Measurements from ENCODE around the gene CHD1L.

Gene CHD1L

GRCh38 chr1:147273409-147274336 is 31.2 kb downstream of the CHD1L start:
- TF ChIP-seq MYC (IDR thresholded peaks at IDR 0.05; ENCODE audit: low read depth, low read length): no peak
- peak; percentile 40 for TF ChIP-seq CTCF (IDR thresholded peaks at IDR 0.05; ENCODE audit: low read depth, low read length)
- no peak for TF ChIP-seq POLR2A (IDR thresholded peaks at IDR 0.05; ENCODE audit: extremely low read depth, insufficient read length)
- H3K4me3 ChIP-seq (ENCODE audit: low read depth, low read length): no peak overlapping the region
- peak; percentile 64 for DNase-seq (ENCODE audit: low read depth)

- H3K4me3 ChIP-seq (ENCODE audit: low read depth, low read length): no peak overlapping the region
- DNase-seq (ENCODE audit: low read depth): no peak
- TF ChIP-seq MYC (IDR thresholded peaks at IDR 0.05; ENCODE audit: low read depth, low read length) (no peak), CTCF (IDR thresholded peaks at IDR 0.05; ENCODE audit: low read depth, low read length) (no peak), POLR2A (IDR thresholded peaks at IDR 0.05; ENCODE audit: extremely low read depth, insufficient read length) (no peak), MAX (IDR thresholded peaks at IDR 0.05; ENCODE audit: low read depth, low read length) (no peak)
Observed at GRCh38 chr1:147281950-147282349, 39.5 kb downstream of the CHD1L start.

GRCh38 chr1:147283011-147283410 is 40.5 kb downstream of the CHD1L start:
- no peak for TF ChIP-seq POLR2A (IDR thresholded peaks at IDR 0.05; ENCODE audit: extremely low read depth, insufficient read length)
- no peak for TF ChIP-seq MYC (IDR thresholded peaks at IDR 0.05; ENCODE audit: low read depth, low read length)
- no peak for TF ChIP-seq MAX (IDR thresholded peaks at IDR 0.05; ENCODE audit: low read depth, low read length)
- TF ChIP-seq CTCF (IDR thresholded peaks at IDR 0.05; ENCODE audit: low read depth, low read length): no peak
- no peak overlapping the region for H3K4me3 ChIP-seq (ENCODE audit: low read depth, low read length)
- no peak for DNase-seq (ENCODE audit: low read depth)

- DNase-seq (ENCODE audit: low read depth): no peak
- TF ChIP-seq CTCF (IDR thresholded peaks at IDR 0.05; ENCODE audit: low read depth, low read length) (no peak), POLR2A (IDR thresholded peaks at IDR 0.05; ENCODE audit: extremely low read depth, insufficient read length) (no peak), MAX (IDR thresholded peaks at IDR 0.05; ENCODE audit: low read depth, low read length) (no peak), MYC (IDR thresholded peaks at IDR 0.05; ENCODE audit: low read depth, low read length) (no peak)
- H3K4me3 ChIP-seq (ENCODE audit: low read depth, low read length): no peak overlapping the region
Observed at GRCh38 chr1:147287133-147287865, 44.8 kb downstream of the CHD1L start.

- no peak overlapping the region for H3K4me3 ChIP-seq (ENCODE audit: low read depth, low read length)
- TF ChIP-seq POLR2A (IDR thresholded peaks at IDR 0.05; ENCODE audit: extremely low read depth, insufficient read length) (no peak), MAX (IDR thresholded peaks at IDR 0.05; ENCODE audit: low read depth, low read length) (no peak), CTCF (IDR thresholded peaks at IDR 0.05; ENCODE audit: low read depth, low read length) (no peak), MYC (IDR thresholded peaks at IDR 0.05; ENCODE audit: low read depth, low read length) (no peak)
- no peak for DNase-seq (ENCODE audit: low read depth)
Observed at GRCh38 chr1:147292012-147292411, 49.5 kb downstream of the CHD1L start.

Measured in NB4 (cell line).